HG02763 (cell line): Measurements from ENCODE around the gene KCNK4.
"Not testable (repeated sequence)": the region's sequence is repeated elsewhere in the genome, so short reads cannot be mapped to it uniquely, and the experiment has no call there.

Experiments used
- ATAC-seq: cut with Tn5 transposase; IDR thresholded peaks from one replicate; pipeline ENCODE4 v1.9.1; 2021; ENCODE audit warnings: mild to moderate bottlenecking, moderate library complexity; ENCODE audit not compliant: unreplicated experiment

Gene KCNK4

GRCh38 chr11:64305691-64306562 is 14.8 kb downstream of the KCNK4 start:
- ATAC-seq, result peak; percentile 21

GRCh38 chr11:64306563-64306875 is 15.4 kb downstream of the KCNK4 start:
- ATAC-seq, result no peak

- ATAC-seq, result no peak
These were observed 15.9 kb downstream of the KCNK4 start for GRCh38 chr11:64306876-64307622.

- not testable (repeated sequence) for ATAC-seq
These were observed 16.7 kb downstream of the KCNK4 start for GRCh38 chr11:64307795-64308194.

- ATAC-seq, result no peak
These were observed 21.8 kb downstream of the KCNK4 start for GRCh38 chr11:64312947-64313346.

GRCh38 chr11:64313491-64314145 is 22.5 kb downstream of the KCNK4 start:
- no peak for ATAC-seq

GRCh38 chr11:64314146-64314804 is 23.2 kb downstream of the KCNK4 start:
- ATAC-seq, result no peak

- ATAC-seq, result no peak
These were observed 23.9 kb downstream of the KCNK4 start for GRCh38 chr11:64314805-64315561.

GRCh38 chr11:64315667-64316526 is 24.8 kb downstream of the KCNK4 start:
- ATAC-seq, result not testable (repeated sequence)

GRCh38 chr11:64316672-64317324 is 25.7 kb downstream of the KCNK4 start:
- ATAC-seq, result no peak

GRCh38 chr11:64317325-64317960 is 26.3 kb downstream of the KCNK4 start, which contains the start of gene TRMT112:
Gene TRMT112 (minus strand): TSS chr11:64317559. CDS start chr11:64317526, 33 bp downstream.
- peak; percentile 68 for ATAC-seq

GRCh38 chr11:64317961-64318765 is 27.1 kb downstream of the KCNK4 start, which contains the start of gene PRDX5:
Gene PRDX5 (plus strand): TSS chr11:64318121. CDS start chr11:64318216, 95 bp downstream.
- ATAC-seq, result peak; percentile 79

GRCh38 chr11:64318766-64319761 is 28.0 kb downstream of the KCNK4 start:
- ATAC-seq, result no peak

GRCh38 chr11:64320556-64320955 is 29.5 kb downstream of the KCNK4 start:
- no peak for ATAC-seq

GRCh38 chr11:64321026-64321425 is 29.9 kb downstream of the KCNK4 start:
- ATAC-seq, result no peak

- no peak for ATAC-seq
These were observed 30.4 kb downstream of the KCNK4 start for GRCh38 chr11:64321533-64321932.
